Lung (tissue), 12 donors: Measurements from ENCODE around the gene CYTH1. TPM values are rescaled to one million over a fixed set of nuclear protein-coding genes. Genes with fewer than 3 reads are reported as not detected.

Experiments
- ATAC-seq: fragments of 200-7000 bp; cut with Tn5 transposase; one replicate; pipeline ENCODE4 v1.9.1; 2020; ENCODE audit warnings: moderate number of reproducible peaks; ENCODE audit not compliant: insufficient read depth, low FRiP score
- DNase-seq, 3 donors: peaks; one replicate each; pipeline ENCODE4 v3.0.0-alpha.2; 2013 to 2017
- H3K27ac ChIP-seq, 2 donors: one replicate each; pipeline ENCODE4 v1.5.1; 2013; ENCODE audit warnings: mild to moderate bottlenecking in 2 of 2, moderate library complexity in 2 of 2, control low read depth in 1 of 2, inconsistent platforms in 1 of 2, low read depth in 1 of 2, low read length in 1 of 2
- H3K27me3 ChIP-seq, 3 donors: one replicate each; pipeline ENCODE4 v1.5.1; 2013; ENCODE audit warnings: low read length in 2 of 3; ENCODE audit not compliant: control insufficient read depth in 3 of 3, insufficient read depth in 3 of 3
- H3K36me3 ChIP-seq, 4 donors: one replicate each; pipeline ENCODE4 v1.5.1; 2013; ENCODE audit warnings: low read length in 4 of 4, mild to moderate bottlenecking in 1 of 4, moderate library complexity in 1 of 4; ENCODE audit not compliant: control insufficient read depth in 4 of 4, insufficient read depth in 4 of 4
- H3K4me1 ChIP-seq, 5 donors: one replicate each; pipeline ENCODE4 v1.5.1; 2013; ENCODE audit warnings: low read length in 5 of 5, mild to moderate bottlenecking in 2 of 5, moderate library complexity in 1 of 5; ENCODE audit not compliant: control insufficient read depth in 5 of 5, insufficient read depth in 5 of 5
- H3K4me3 ChIP-seq: one replicate; pipeline ENCODE4 v1.5.1; 2013; ENCODE audit warnings: mild to moderate bottlenecking, control low read depth, moderate library complexity
- H3K9ac ChIP-seq, 2 donors: one replicate each; pipeline ENCODE4 v1.5.1; 2013; ENCODE audit warnings: low read length in 2 of 2, control low read depth in 1 of 2; ENCODE audit not compliant: insufficient read depth in 1 of 2
- H3K9me3 ChIP-seq, 4 donors: one replicate each; pipeline ENCODE4 v1.5.1; 2013; ENCODE audit warnings: low read length in 3 of 4, mild to moderate bottlenecking in 1 of 4, moderate library complexity in 1 of 4; ENCODE audit not compliant: control insufficient read depth in 4 of 4, insufficient read depth in 3 of 4
- WGBS, 2 donors: extraction: QIAGEN DNeasy Blood & Tissue Kit; methylation state at CpG; one replicate each; pipeline ENCODE4 v1.1.7; 2013; 5-methylcytosine and 5-hydroxymethylcytosine counted together
- polyA plus RNA-seq, 2 donors: library from polyadenylated mRNA; stranded (reverse); fragments of 200-250 nt; gene quantifications; one replicate each; pipeline ENCODE4 v1.2.1, GENCODE V29; 2013
- total RNA-seq, 2 donors: library from RNA; depleted of rRNA in 1 of 2; stranded (reverse); fragments of >200 nt in 1 of 2; gene quantifications; one replicate each; pipeline ENCODE4 v1.2.1, GENCODE V29; 2014 to 2021
- TF ChIP-seq, protein P1 (sequence below): IDR thresholded peaks from 2 replicates; pipeline ENCODE4 v1.5.1; 2012; ENCODE audit warnings: mild to moderate bottlenecking; ENCODE audit errors: control extremely low read depth, extremely low read depth
- donor health status: control.
- donor health status: control.
- donor health status: Bipolar disorder and iron deficiency.
- donor health status: healthy.
- donor health status: DM: yes; HTN: yes; CAD: no.

Gene CYTH1
- total and polyA plus RNA-seq, 4 donors, result 50.5 to 97.2 (median 76.0) TPM

DNA sequence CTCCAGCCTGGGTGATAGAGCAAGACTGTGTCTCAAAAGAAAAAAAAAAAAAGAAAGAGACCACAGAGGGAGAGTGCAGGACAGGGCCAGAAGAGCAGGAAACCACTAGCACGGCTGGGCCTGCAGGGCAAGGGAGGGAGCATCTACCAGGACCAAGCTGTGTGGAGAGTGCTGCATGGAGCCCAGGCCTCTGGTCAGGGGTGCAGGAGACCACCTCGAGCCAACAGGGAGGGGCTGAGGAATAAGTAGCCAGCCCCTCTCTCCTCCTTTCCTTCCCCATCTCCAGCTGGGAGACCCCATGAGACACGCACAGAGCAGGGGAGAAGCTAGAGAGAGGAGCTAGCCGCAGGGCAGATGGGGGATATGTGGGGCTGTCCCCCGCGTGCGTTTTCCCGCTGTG is 137.8 kb downstream of the CYTH1 start:
- no peak for ATAC-seq
- WGBS, 2 donors, result 72 to 73% methylated on average over 8 of the region's 8 CpGs
- no peak for DNase-seq
- peaks cover 0 to 4% (median 0%) of the 10 kb centered on the region in 3 donors for H3K27me3 ChIP-seq
- H3K4me1 ChIP-seq, result peaks cover 0 to 8% (median 0%) of the 10 kb centered on the region in 5 donors
- H3K4me3 ChIP-seq, result no peak overlapping the region
- H3K36me3 ChIP-seq, result no peaks in the 10 kb centered on the region
- TF ChIP-seq, protein P1, sequence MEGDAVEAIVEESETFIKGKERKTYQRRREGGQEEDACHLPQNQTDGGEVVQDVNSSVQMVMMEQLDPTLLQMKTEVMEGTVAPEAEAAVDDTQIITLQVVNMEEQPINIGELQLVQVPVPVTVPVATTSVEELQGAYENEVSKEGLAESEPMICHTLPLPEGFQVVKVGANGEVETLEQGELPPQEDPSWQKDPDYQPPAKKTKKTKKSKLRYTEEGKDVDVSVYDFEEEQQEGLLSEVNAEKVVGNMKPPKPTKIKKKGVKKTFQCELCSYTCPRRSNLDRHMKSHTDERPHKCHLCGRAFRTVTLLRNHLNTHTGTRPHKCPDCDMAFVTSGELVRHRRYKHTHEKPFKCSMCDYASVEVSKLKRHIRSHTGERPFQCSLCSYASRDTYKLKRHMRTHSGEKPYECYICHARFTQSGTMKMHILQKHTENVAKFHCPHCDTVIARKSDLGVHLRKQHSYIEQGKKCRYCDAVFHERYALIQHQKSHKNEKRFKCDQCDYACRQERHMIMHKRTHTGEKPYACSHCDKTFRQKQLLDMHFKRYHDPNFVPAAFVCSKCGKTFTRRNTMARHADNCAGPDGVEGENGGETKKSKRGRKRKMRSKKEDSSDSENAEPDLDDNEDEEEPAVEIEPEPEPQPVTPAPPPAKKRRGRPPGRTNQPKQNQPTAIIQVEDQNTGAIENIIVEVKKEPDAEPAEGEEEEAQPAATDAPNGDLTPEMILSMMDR, result no peak
- H3K9me3 ChIP-seq, result peaks cover 0 to 6% (median 1%) of the 10 kb centered on the region in 4 donors
- H3K9ac ChIP-seq, result no peak overlapping the region
- H3K27ac ChIP-seq, result no peak overlapping the region

DNA sequence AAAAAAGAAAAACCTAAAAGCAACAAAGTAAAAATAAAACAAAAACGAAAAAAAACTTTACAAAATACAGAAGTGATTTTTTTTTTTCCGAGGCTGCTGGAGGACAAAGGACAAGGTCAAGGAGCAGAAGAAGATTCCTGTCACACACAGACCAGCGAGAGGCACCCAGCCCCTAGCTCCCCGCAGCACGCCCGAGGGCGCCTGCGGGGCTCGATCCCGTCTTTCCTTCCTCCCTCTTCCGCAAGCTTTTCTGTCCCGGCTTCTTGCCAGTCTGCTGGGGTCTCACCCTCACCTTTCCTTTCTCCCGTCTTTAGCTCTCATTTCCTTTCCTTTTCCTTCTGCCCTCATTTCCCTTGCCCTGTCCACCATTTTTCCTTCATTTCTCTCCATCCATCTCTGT is 138.7 kb downstream of the CYTH1 start:
- no peak overlapping the region for H3K4me3 ChIP-seq
- no peak for ATAC-seq
- no peaks in the 10 kb centered on the region for H3K36me3 ChIP-seq
- WGBS, 2 donors, result 87 to 93% methylated on average over 13 of the region's 13 CpGs
- H3K9me3 ChIP-seq, result peaks cover 0 to 4% (median 0%) of the 10 kb centered on the region in 4 donors
- peaks cover 0 to 10% (median 0%) of the 10 kb centered on the region in 5 donors for H3K4me1 ChIP-seq
- TF ChIP-seq, protein P1, result no peak
- DNase-seq, result no peak
- no peak overlapping the region for H3K9ac ChIP-seq
- peaks cover 0 to 4% (median 0%) of the 10 kb centered on the region in 3 donors for H3K27me3 ChIP-seq
- no peak overlapping the region for H3K27ac ChIP-seq

DNA sequence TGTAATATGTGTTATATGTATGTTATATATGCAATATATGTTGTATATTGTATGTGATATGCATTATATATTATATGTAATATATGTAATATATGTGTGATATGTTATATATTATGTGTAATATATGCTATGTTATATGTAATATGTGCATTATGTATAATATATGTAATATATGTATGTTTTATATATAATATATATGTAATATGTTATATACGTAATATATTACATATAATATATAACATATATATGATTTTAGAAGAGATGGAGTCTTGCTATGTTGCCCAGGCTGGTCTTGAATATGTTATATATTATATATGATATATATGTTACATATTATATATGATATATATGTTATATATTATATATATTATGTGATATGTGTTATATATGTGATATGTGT is 139.4 kb downstream of the CYTH1 start:
- Histone ChIP-seq H3K27me3 (peaks cover 0 to 4% (median 0%) of the 10 kb centered on the region in 3 donors), H3K9me3 (no peaks in the 10 kb centered on the region), H3K9ac (no peak overlapping the region), H3K4me3 (no peak overlapping the region), H3K4me1 (peaks cover 0 to 10% (median 0%) of the 10 kb centered on the region in 5 donors), H3K27ac (no peak overlapping the region), H3K36me3 (no peaks in the 10 kb centered on the region)
- no peak for ATAC-seq
- TF ChIP-seq, protein P1, result no peak
- 93 to 100% methylated on average over 1 of the region's 1 CpG for WGBS, 2 donors
- no peak for DNase-seq

DNA sequence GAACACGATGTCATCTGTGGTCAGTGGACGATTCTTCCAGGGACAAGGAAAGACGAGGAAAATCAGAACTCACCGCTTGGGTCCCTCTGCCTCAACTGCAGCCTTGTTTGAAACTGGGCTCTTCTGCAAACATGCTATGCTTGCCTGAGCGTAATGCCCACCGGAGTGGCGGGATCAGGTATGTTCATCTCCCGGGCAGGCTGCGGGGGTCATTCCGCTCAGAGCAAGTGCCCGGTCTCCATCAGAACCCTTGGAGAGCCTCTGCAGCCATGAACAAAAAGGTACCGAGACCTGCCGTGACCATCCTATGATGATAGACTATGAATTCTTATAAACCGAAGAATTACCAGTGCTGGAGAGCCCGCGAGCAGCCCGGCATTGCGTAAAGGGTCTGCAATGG is 140.4 kb downstream of the CYTH1 start:
- no peak for DNase-seq
- Histone ChIP-seq H3K27ac (no peak overlapping the region), H3K27me3 (peaks cover 0 to 4% (median 0%) of the 10 kb centered on the region in 3 donors), H3K9me3 (no peaks in the 10 kb centered on the region), H3K9ac (no peak overlapping the region), H3K4me3 (no peak overlapping the region), H3K4me1 (peaks cover 0 to 9% (median 0%) of the 10 kb centered on the region in 5 donors), H3K36me3 (no peaks in the 10 kb centered on the region)
- TF ChIP-seq, protein P1, result no peak
- 94 to 96% methylated on average over 18 of the region's 18 CpGs for WGBS, 2 donors
- no peak for ATAC-seq
